Measurements from ENCODE around the gene TP53BP2.
"Not testable (repeated sequence)": the region's sequence is repeated elsewhere in the genome, so short reads cannot be mapped to it uniquely, and the experiment has no call there.

The TP53BP2 gene

GRCh38 chr1:223831755-223832636 is 13.8 kb downstream of the TP53BP2 start:
- DNase-seq (ENCODE audit: low read depth in 3 of 3): no peak

- DNase-seq (ENCODE audit: low read depth in 3 of 3): no peak
Measured at GRCh38 chr1:223829678-223830077, 16.1 kb downstream of the TP53BP2 start.

DNA sequence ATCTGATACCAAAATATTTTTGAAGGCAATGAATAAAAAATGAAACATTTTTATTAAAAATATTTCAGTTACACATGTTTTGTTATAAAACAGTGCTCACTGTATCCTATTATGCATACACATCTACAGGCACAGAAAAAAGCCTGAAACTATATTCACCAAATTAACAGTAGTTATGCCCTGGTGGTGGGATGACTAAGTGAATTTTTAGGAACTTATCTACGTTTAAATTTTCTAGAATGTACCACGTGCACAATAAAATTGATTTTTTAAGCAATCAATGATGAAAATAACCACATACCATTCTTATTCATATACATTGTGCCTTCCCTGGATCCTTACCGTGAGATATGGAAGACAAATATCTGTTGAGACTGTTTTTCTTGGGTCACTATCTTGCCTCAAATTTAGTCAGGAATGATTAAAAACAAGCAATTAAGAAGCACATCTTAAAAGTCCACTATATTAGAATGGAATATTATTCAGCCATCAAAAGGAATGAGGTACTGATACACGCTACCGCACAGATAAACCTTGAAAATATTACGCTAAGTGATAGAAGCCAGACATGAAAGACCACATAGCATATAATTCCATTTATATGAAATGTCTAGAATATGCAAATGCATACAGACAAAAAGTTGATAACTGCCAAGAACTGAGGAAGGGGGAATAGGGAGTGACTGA is 17.4 kb downstream of the TP53BP2 start:
- DNase-seq (ENCODE audit: low read depth in 3 of 3): no peak

DNA sequence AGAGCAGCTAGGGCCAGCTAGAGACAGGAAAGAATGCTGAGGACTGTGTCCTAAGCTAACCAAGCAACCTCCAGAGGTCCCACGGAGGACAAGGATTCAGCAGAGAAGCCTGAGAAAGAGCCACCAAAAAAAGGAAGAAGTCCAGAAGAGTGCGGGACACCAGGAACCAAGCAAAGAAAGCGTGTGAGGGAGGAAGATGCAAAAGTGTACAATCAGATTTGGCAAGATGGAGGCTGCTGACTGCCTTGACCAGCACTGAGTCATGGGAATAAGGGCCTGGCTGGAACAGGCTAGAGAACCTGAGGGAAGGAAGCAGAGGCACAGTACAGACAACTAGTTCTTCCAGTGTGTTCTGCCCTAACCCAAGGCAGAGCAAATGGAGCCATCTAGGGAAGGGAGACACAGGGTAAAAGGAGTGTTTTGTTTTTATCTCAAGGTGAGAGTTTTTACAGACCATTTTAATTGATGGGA is 18.5 kb downstream of the TP53BP2 start:
- DNase-seq (ENCODE audit: low read depth in 3 of 3): no peak

DNA sequence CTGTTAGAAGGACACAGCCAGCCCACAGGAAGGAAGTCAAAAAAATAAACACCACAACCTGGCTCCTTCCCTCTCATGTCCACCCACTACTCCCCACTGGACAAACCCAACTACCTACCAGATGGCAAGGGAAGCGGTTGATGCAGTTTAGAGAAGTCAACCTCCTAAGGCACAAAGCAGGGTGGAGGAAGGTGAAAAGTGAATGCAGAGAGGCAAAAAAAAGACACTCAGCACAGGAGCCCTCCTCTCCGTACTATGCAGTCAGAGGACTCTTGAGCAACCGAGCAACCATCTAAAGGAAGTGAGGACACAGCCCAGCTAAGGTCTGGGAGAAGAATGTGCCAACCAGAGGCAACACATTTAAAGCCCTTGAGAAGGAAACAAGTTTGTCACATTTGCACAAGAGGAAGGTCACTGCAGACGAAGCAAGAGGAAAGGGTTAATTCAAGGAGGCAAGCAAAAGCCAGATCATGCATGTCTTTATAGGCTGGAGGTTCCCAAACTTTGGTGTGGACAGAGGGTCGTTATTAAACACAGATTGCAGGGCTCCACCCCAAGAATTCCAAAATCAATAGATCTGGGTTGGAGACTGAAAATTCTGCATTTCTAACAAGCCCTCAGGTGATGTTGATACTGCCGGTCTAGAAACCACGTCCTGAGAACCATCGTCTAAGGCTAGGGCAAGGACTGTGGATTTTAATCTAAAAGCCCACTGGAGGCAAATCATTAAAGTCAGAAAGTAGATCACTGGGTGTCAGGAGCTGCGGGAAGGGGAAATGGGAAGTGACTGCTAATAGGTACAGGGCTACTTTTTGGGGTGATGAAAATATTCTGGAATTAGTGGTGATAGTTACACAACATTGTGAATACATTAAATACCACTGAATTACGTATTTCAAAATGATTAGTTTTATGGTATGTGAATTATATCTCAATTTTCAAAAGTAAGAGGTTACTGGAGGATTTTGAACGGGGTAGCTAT is 19.7 kb downstream of the TP53BP2 start:
- no peak for DNase-seq (ENCODE audit: low read depth in 3 of 3)

- DNase-seq (ENCODE audit: low read depth in 3 of 3): no peak
Measured at GRCh38 chr1:223824712-223825111, 21.0 kb downstream of the TP53BP2 start.

GRCh38 chr1:223824287-223824686 is 21.5 kb downstream of the TP53BP2 start:
- DNase-seq (ENCODE audit: low read depth in 3 of 3): no peak

GRCh38 chr1:223820971-223821370 is 24.8 kb downstream of the TP53BP2 start:
- DNase-seq (ENCODE audit: low read depth in 3 of 3): no peak

DNA sequence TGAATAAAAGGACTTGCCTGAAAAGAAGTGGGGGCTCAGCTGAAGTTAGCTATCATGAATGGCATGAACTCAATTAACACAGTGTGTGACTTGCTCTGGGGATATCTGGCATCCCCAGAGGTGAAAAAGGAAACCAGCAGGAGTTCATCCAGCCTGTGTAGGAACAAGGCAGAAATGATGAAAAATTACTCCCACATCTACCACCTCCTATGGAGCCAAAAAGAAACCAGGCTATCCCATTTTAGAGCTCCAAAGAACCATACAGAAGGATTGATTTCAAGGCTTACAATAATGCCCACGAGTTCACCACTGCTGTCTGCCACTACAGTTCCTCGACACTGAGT is 25.3 kb downstream of the TP53BP2 start:
- DNase-seq (ENCODE audit: low read depth in 3 of 3): no peak

DNA sequence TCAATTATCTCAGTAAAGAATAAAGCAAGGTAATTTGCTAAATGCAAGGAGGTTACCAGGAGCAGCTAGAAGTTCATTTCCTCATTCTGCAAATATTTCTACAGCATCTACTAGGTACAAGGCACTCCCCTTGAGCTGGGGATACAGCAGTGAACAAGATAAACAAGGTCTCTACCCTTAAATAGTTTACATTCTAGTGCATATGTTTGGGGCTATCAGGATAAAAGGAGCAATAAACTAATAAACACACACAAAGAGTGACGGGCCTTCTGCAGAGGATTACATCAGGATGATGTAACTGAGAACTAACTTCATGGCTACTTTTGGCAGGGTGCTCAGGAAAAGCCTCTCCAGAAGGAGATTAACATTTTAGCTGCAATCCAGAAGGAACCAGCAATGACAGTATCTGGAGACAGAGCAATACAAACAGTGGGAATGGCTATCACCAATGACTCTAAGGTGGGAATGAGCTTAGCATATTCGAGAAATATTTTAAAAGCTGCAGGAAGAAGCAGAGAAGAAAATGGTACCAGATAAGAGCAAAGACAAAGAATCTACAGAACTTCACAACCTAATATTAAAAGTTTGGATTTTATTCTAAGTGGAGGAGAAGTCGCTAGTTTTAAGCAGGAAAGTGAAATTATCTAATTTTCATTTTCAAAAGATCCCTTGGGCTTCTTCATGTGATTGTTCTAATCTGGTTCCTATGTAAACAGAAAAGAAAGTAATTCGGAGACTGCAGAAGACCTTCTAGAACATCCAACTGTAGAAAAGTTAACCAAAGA is 25.8 kb downstream of the TP53BP2 start:
- no peak for DNase-seq (ENCODE audit: low read depth in 3 of 3)

- not testable (repeated sequence) for DNase-seq (ENCODE audit: low read depth in 3 of 3)
Measured at GRCh38 chr1:223817265-223817664, 28.5 kb downstream of the TP53BP2 start.

GRCh38 chr1:223815865-223816264 is 29.9 kb downstream of the TP53BP2 start:
- DNase-seq (ENCODE audit: low read depth in 3 of 3): no peak

GRCh38 chr1:223815020-223815853 is 30.5 kb downstream of the TP53BP2 start:
- no peak for DNase-seq (ENCODE audit: low read depth in 3 of 3)

DNA sequence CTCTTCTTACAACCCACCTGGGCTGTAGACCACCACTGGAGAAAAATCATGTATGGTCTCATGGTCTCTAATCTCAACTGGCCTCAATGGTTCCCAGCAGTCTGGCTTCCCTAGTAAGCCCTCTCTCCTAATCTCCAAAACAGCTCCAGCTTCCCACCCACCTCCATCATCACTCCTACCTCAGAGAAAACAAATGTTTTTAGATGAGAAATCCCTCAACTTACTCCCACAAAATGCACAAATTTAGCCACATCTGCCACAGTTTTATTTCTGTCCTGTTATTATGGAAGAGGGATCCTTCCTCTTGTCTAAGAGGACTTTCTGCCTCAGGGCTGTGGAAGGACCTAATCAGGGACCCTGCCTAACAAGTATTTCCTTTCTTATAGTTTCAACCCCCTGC is 32.1 kb downstream of the TP53BP2 start:
- no peak for DNase-seq (ENCODE audit: low read depth in 3 of 3)

DNA sequence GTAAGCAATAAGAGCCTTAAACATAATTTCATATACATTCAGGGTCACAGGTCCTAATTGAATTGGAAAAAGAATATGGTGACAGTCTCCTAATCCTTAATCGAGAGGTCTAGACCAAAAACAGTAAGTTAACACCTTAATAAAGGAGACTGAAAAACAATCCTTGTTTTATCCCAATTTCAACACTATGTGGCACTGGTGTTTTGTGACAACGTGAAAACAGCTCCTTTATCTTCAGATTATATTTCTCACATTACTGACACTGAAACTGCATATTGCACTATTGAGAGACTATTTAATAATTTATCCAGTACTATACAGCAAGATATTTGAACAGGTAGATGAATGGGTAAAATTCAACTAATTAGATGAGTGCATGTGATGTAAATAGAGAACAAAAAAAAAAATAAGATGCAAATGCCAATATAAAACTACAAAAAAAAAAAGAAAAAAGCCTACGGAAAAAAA is 34.1 kb downstream of the TP53BP2 start:
- no peak for DNase-seq (ENCODE audit: low read depth in 3 of 3)

DNA sequence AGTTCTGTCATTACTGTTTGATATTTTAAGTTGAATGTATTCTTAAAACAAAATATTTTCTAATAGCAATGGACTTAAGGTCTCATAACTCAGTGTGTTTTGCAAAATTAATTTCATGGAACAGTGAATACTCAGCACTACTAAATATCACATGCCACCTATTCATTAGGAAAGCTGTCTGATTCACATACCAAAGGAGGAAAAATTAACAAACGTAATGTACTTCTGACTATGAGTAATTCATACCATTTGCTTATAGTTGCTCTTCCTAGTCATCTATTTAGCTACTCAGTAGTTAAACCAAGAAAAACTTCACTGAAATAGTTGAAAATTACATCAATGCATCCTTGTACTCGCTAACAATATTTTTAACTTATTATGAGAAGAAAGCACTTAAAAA is 35.2 kb downstream of the TP53BP2 start:
- DNase-seq (ENCODE audit: low read depth in 3 of 3): no peak

DNA sequence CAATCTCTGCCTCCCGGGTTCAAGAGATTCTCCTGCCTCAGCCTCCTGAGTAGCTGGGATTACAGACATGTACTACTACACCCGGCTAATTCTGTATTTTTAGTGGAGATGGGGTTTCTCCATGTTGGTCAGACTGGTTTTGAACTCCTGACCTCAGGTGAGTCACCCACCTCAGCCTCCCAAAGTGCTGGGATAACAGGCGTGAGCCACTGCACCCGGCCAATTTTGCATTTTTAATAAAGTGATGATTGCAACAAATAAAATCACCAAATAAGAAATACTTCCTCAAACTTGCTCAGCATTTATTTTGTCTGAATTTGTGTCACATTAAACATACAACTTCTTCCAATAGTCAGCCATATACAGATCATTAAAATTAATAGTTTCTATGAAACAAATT is 35.8 kb downstream of the TP53BP2 start:
- not testable (repeated sequence) for DNase-seq (ENCODE audit: low read depth in 3 of 3)

DNA sequence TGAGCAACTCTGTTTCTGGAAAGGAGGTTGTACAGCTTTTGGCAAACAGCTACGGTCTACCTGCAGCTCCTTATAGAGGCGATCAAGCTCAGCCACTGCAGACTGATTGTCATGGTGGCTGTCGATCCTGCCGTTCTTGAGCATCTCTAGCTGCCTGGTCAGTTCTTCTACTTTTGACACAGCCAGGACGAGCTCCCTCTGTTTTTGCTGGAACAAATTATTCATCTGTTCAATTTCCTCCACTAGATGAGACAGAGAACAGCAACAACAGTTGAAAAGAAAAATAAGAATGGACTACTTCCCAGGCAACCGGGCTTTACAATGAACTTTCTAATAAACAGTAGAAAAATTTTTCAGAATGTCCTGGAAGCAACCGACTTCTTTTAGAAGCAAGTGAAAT is 42.5 kb downstream of the TP53BP2 start:
- DNase-seq (ENCODE audit: low read depth in 3 of 3): no peak

DNA sequence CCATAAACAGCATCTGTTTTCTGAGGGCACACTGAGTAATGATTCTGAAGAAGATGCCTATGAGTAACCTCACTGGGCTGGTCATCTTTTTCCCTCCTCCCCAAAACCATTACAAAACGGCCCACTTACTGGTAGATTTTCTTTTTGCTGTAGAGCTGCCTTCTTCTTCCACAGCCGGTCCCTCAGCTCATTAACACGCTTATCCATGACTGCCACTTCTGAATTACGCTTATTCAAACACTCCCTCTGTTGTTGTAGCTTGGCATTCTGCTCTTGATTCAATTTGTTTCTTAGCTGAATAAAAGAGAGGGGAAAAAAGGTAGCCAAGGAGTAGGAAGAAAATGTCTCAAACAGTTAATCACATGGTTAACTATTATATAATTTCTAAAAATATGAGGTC is 43.1 kb downstream of the TP53BP2 start:
- no peak for DNase-seq (ENCODE audit: low read depth in 3 of 3)

DNA sequence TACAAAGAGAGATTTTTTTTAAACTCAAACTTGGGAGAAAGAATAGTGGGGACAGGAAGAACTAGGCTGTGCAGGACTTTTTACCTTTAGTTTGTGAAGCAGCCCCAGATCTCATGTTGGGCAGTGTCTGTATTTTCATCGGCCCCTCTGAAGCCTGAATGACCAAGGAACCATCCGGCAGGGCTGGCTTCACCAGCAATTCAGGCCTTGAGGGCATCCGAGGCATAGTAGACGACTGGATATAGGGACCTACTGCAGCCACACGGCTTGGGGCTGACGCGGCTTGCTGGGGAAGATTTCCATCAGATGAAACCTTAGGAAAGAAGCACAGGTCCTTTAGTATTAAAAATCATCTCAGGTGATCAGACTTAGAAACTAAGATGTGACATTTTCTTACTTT is 43.7 kb downstream of the TP53BP2 start:
- DNase-seq (ENCODE audit: low read depth in 3 of 3): no peak
